ENCODE measurements around the gene DDX3X. TPM values are rescaled to one million over a fixed set of nuclear protein-coding genes. Genes with fewer than 3 reads are reported as not detected.
"Not testable (repeated sequence)": the region's sequence is repeated elsewhere in the genome, so short reads cannot be mapped to it uniquely, and the experiment has no call there.

Gene DDX3X
- total RNA-seq (100 to 1,000 TPM in 4 of 5 donors, 10 to 100 TPM in 1; 74.7 to 434 (median 142) TPM), polyA plus RNA-seq (10 to 100 TPM; 38.3 to 86.9 (median 61.8) TPM)
- long read RNA-seq, donor 1, full-length matches to known transcripts = 6 of 131 reads
- long read RNA-seq, donor 1, partial matches to known transcripts = 125 of 131 reads
- long read RNA-seq, donor 1, other reads (novel, unspliced or antisense) = 0 of 131 reads
- long read RNA-seq, donor 2, full-length matches to known transcripts = 10 of 102 reads
- long read RNA-seq, donor 2, partial matches to known transcripts = 92 of 102 reads
- long read RNA-seq, donor 2, other reads (novel, unspliced or antisense) = 0 of 102 reads
- long read RNA-seq, donor 3, full-length matches to known transcripts = 8 of 8 reads
- long read RNA-seq, donor 3, partial matches to known transcripts = 0 of 8 reads
- long read RNA-seq, donor 3, other reads (novel, unspliced or antisense) = 0 of 8 reads
- long read RNA-seq, donor 4, full-length matches to known transcripts = 1 of 1 reads
- long read RNA-seq, donor 4, partial matches to known transcripts = 0 of 1 reads
- long read RNA-seq, donor 4, other reads (novel, unspliced or antisense) = 0 of 1 reads
- long read RNA-seq, donor 5, full-length matches to known transcripts = 17 of 17 reads
- long read RNA-seq, donor 5, partial matches to known transcripts = 0 of 17 reads
- long read RNA-seq, donor 5, other reads (novel, unspliced or antisense) = 0 of 17 reads
- long read RNA-seq, donor 6, full-length matches to known transcripts = 24 of 41 reads
- long read RNA-seq, donor 6, partial matches to known transcripts = 17 of 41 reads
- long read RNA-seq, donor 6, other reads (novel, unspliced or antisense) = 0 of 41 reads
- long read RNA-seq, donor 7, full-length matches to known transcripts = 10 of 77 reads
- long read RNA-seq, donor 7, partial matches to known transcripts = 67 of 77 reads
- long read RNA-seq, donor 7, other reads (novel, unspliced or antisense) = 0 of 77 reads
- long read RNA-seq, donor 8, full-length matches to known transcripts = 13 of 13 reads
- long read RNA-seq, donor 8, partial matches to known transcripts = 0 of 13 reads
- long read RNA-seq, donor 8, other reads (novel, unspliced or antisense) = 0 of 13 reads
- long read RNA-seq, donor 9, full-length matches to known transcripts = 5 of 5 reads
- long read RNA-seq, donor 9, partial matches to known transcripts = 0 of 5 reads
- long read RNA-seq, donor 9, other reads (novel, unspliced or antisense) = 0 of 5 reads
- long read RNA-seq, donor 10, full-length matches to known transcripts = 4 of 4 reads
- long read RNA-seq, donor 10, partial matches to known transcripts = 0 of 4 reads
- long read RNA-seq, donor 10, other reads (novel, unspliced or antisense) = 0 of 4 reads

- Histone ChIP-seq H3K27ac (peak within 1 kb of the TSS; percentile 97 to 100 (median 100)), H3K4me3 (peak within 1 kb of the TSS; percentile 64 to 88 (median 78)), H3K36me3 (peaks cover 0 to 12% (median 8%) of the 10 kb centered on the region in 4 donors), H3K27me3 (no peaks in the 10 kb centered on the region), H3K4me1 (peaks cover 0 to 57% (median 30%) of the 10 kb centered on the region in 4 donors), H3K9me3 (no peaks in the 10 kb centered on the region)
- peak; percentile 92 to 97 for DNase-seq
- peak in 2 of 4 donors; percentile 94 to 97 for TF ChIP-seq POLR2A (IDR thresholded peaks at IDR 0.05)
- no peak for TF ChIP-seq EP300 (IDR thresholded peaks at IDR 0.05)
- TF ChIP-seq CTCF (IDR thresholded peaks at IDR 0.05) = peak in 1 of 7 experiments; percentile 21
- TF ChIP-seq POLR2AphosphoS5 (IDR thresholded peaks at IDR 0.05) = peak; percentile 90 to 100 (median 100)
- intact Hi-C loops (cut with DNase I; ENCODE audit: low total_unique reads) = no loop called here
- 0 to 1% (median 0%) methylated on average over 16 to 47 of the region's 47 CpGs for WGBS, 5 donors
Observed at GRCh38 chrX:41333744-41334362, at the start of gene DDX3X. Gene DDX3X, plus strand, starts transcription at chrX:41334162. Its CDS starts 91 bp downstream, at chrX:41334253.

- DNase-seq; H3K4me1 ChIP-seq; H3K27me3 ChIP-seq; H3K9me3 ChIP-seq; H3K27ac ChIP-seq; H3K4me3 ChIP-seq; intact Hi-C loops (cut with DNase I; ENCODE audit: low total_unique reads); H3K36me3 ChIP-seq: not testable (repeated sequence)
- WGBS, 5 donors = 92 to 97% (median 95%) methylated on average over 9 to 19 of the region's 21 CpGs
Observed at GRCh38 chrX:41285928-41286327, 48.0 kb upstream of the DDX3X start.

- no peak for TF ChIP-seq POLR2AphosphoS5 (IDR thresholded peaks at IDR 0.05)
- peaks cover 0 to 4% (median 0%) of the 10 kb centered on the region in 3 donors for H3K27me3 ChIP-seq
- H3K4me3 ChIP-seq = no peak overlapping the region
- H3K4me1 ChIP-seq = no peaks in the 10 kb centered on the region
- H3K36me3 ChIP-seq = no peaks in the 10 kb centered on the region
- intact Hi-C loops (cut with DNase I; ENCODE audit: low total_unique reads) = no loop called here
- DNase-seq = no peak
- WGBS, 5 donors = 55 to 66% (median 65%) methylated on average over 4 to 6 of the region's 6 CpGs
- H3K27ac ChIP-seq = no peak overlapping the region
- H3K9me3 ChIP-seq = peaks cover 0 to 9% (median 4%) of the 10 kb centered on the region in 4 donors
Observed at GRCh38 chrX:41288641-41289040, 45.3 kb upstream of the DDX3X start.

- whole genome bisulfite sequencing, 5 donors = 58 to 77% (median 66%) methylated on average over 3 of the region's 3 CpGs
Observed at GRCh38 chrX:41289095-41289494, 44.9 kb upstream of the DDX3X start.

More at GRCh38 chrX:41289095-41289494, 44.9 kb upstream of the DDX3X start:
- TF ChIP-seq EP300 (IDR thresholded peaks at IDR 0.05) (no peak), POLR2A (IDR thresholded peaks at IDR 0.05) (no peak), CTCF (IDR thresholded peaks at IDR 0.05) (no peak), POLR2AphosphoS5 (IDR thresholded peaks at IDR 0.05) (no peak)
- DNase-seq = no peak
- peaks cover 0 to 10% (median 4%) of the 10 kb centered on the region in 4 donors for H3K9me3 ChIP-seq
- H3K27me3 ChIP-seq = peaks cover 0 to 4% (median 0%) of the 10 kb centered on the region in 3 donors
- H3K4me1 ChIP-seq = no peaks in the 10 kb centered on the region
- no peaks in the 10 kb centered on the region for H3K36me3 ChIP-seq
- intact Hi-C loops (cut with DNase I; ENCODE audit: low total_unique reads) = no loop called here
- H3K27ac ChIP-seq = no peak overlapping the region
- no peak overlapping the region for H3K4me3 ChIP-seq
